ENCODE results near the gene FOXL3. TPM values are rescaled to one million over a fixed set of nuclear protein-coding genes. Genes with fewer than 3 reads are reported as not detected.

FOXL3 gene
- total RNA-seq, 1 donor: not detected

GRCh38 chr7:325051-325798, 35.3 kb downstream of the FOXL3 start:
- no peak for DNase-seq (ENCODE audit: low read depth)
- no peak for TF ChIP-seq CTCF (IDR thresholded peaks at IDR 0.05; ENCODE audit: insufficient read depth, low read depth, low read length)
- no peak overlapping the region for H3K4me3 ChIP-seq (ENCODE audit: low read depth, low read length)

GRCh38 chr7:325811-326210, 35.8 kb downstream of the FOXL3 start:
- no peak for TF ChIP-seq CTCF (IDR thresholded peaks at IDR 0.05; ENCODE audit: insufficient read depth, low read depth, low read length)
- H3K4me3 ChIP-seq (ENCODE audit: low read depth, low read length): no peak overlapping the region
- DNase-seq (ENCODE audit: low read depth): no peak

GRCh38 chr7:326273-326672, 36.3 kb downstream of the FOXL3 start:
- DNase-seq (ENCODE audit: low read depth): no peak
- no peak for TF ChIP-seq CTCF (IDR thresholded peaks at IDR 0.05; ENCODE audit: insufficient read depth, low read depth, low read length)
- no peak overlapping the region for H3K4me3 ChIP-seq (ENCODE audit: low read depth, low read length)

GRCh38 chr7:326809-327232, 36.9 kb downstream of the FOXL3 start:
- DNase-seq (ENCODE audit: low read depth): peak; percentile 26
- no peak for TF ChIP-seq CTCF (IDR thresholded peaks at IDR 0.05; ENCODE audit: insufficient read depth, low read depth, low read length)
- H3K4me3 ChIP-seq (ENCODE audit: low read depth, low read length): no peak overlapping the region

- no peak for TF ChIP-seq CTCF (IDR thresholded peaks at IDR 0.05; ENCODE audit: insufficient read depth, low read depth, low read length)
- DNase-seq (ENCODE audit: low read depth): no peak
- H3K4me3 ChIP-seq (ENCODE audit: low read depth, low read length): no peak overlapping the region
These were observed 37.4 kb downstream of the FOXL3 start for GRCh38 chr7:327233-327931.

GRCh38 chr7:327991-328702, 38.2 kb downstream of the FOXL3 start:
- no peak for TF ChIP-seq CTCF (IDR thresholded peaks at IDR 0.05; ENCODE audit: insufficient read depth, low read depth, low read length)
- no peak for DNase-seq (ENCODE audit: low read depth)
- no peak overlapping the region for H3K4me3 ChIP-seq (ENCODE audit: low read depth, low read length)

All from fibroblast of villous mesenchyme (primary cell).